GM10266 (cell line): ENCODE data around the gene PRPH.

Experiments
- DNase-seq: peaks from one replicate; pipeline ENCODE4 v3.0.0; 2012; ENCODE audit errors: extremely low spot score
- TF ChIP-seq, protein P1 (sequence below): IDR thresholded peaks from 2 replicates; pipeline ENCODE4 v1.5.1; 2012; ENCODE audit warnings: mild to moderate bottlenecking, low read depth; ENCODE audit not compliant: control insufficient read depth, insufficient read depth; ENCODE audit errors: missing control alignments

Gene PRPH

DNA sequence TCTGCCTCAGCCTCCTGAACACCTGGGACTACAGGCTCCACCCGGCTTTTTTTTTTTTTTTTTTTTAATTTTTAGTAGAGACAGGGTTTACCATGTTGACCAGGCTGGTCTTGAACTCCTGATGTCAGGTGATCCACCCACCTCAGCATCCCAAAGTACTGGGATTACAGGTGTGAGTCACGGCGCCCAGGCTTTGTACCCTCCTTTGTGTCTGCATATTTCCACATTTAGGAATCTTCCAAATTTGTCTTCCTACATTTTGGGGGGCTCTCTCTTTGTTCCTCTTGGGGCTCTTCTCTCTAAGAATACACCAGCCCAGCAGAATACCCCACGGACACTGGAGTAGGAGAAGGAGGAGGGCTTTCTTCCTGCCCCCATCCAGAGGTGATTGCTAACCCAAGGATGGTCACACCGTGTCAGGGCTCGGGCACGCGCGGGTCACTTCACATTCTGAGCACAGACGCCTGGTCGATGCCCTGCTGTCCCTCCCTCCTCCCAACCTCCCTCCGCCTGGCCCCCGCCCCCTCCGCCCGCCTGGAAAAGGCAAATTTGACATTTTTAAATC is 49.6 kb downstream of the PRPH start:
- no peak for DNase-seq
- TF ChIP-seq, protein P1, sequence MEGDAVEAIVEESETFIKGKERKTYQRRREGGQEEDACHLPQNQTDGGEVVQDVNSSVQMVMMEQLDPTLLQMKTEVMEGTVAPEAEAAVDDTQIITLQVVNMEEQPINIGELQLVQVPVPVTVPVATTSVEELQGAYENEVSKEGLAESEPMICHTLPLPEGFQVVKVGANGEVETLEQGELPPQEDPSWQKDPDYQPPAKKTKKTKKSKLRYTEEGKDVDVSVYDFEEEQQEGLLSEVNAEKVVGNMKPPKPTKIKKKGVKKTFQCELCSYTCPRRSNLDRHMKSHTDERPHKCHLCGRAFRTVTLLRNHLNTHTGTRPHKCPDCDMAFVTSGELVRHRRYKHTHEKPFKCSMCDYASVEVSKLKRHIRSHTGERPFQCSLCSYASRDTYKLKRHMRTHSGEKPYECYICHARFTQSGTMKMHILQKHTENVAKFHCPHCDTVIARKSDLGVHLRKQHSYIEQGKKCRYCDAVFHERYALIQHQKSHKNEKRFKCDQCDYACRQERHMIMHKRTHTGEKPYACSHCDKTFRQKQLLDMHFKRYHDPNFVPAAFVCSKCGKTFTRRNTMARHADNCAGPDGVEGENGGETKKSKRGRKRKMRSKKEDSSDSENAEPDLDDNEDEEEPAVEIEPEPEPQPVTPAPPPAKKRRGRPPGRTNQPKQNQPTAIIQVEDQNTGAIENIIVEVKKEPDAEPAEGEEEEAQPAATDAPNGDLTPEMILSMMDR = no peak

DNA sequence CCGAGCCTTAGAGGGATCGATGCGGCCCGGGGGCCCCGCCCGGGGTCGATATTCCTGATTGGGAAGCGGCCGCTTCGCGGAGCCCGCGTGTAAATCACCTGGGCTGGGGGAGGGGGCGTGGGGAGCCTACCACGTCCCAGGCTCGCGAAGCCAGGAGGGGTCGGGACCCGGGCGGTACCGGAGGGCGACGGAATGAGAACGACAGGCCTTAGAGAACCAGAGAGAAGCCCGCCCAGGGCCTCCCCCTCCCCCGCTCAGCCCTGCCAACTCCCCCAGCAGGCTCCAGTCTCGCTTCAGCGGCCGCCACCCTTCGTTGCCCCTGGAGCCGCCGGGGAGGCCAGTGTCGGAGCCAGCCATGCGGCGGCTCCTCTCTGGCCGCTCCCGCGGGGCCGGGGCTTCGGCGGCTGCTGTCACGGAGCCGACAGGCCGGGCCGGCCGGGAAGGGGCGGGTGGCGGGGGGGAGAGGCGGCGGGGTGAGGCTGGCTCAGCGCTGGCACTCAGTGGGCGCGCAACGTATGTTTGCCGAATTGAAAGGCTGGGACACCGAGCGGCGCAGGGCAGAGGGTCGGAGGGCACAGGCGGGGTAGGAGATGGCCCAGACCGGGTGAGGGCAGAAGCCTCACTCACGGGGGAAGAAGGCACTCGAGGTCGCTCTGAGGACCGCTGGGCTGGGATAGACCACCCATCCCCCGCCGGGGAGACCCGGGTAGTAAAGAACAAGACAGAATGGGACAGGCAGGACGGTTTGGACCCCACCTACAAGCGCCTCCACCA is 50.3 kb downstream of the PRPH start:
- peak; percentile 77 for DNase-seq
- TF ChIP-seq, protein P1 = no peak

DNA sequence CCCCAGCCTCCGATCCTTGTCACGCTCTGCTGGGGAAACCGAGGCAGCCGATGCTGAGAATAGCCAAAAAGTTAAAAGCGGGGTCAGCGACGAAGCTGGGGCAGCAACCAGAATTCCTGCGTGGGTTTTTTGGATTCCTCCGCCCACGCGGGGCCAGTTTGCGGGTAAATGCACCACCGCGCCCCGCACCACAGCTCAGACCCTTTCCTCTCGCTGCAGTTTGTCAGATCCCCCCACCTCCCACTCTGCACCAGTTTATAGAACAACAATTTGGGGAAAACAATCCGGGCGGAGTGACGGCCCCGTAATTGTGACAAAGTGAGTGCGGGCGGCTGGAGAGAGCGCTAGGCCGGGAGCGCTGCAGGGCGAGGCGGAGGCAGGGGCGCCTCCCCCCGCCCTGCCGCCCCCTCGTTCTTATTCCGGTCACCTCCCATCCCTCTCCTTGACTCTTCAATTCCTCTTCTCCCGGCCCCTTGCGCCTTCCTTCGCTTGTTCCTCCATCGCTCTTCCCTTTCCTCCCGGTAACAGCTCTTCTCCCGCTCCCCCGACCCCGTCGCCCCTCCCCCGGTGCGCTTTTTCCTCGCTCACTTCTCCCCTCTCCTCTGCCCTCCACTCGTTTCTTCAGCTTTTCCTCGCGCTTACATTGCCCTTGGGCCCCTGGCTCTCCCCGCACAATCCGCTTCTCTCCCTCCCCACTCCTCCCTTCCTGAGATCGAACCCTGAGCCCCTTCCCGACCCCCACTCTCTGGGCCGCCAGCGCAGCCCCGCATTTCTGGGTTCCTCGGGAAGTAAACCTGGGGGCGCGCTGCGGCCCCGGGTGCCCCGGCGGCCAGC is 51.1 kb downstream of the PRPH start:
- DNase-seq = no peak
- TF ChIP-seq, protein P1 = no peak

DNA sequence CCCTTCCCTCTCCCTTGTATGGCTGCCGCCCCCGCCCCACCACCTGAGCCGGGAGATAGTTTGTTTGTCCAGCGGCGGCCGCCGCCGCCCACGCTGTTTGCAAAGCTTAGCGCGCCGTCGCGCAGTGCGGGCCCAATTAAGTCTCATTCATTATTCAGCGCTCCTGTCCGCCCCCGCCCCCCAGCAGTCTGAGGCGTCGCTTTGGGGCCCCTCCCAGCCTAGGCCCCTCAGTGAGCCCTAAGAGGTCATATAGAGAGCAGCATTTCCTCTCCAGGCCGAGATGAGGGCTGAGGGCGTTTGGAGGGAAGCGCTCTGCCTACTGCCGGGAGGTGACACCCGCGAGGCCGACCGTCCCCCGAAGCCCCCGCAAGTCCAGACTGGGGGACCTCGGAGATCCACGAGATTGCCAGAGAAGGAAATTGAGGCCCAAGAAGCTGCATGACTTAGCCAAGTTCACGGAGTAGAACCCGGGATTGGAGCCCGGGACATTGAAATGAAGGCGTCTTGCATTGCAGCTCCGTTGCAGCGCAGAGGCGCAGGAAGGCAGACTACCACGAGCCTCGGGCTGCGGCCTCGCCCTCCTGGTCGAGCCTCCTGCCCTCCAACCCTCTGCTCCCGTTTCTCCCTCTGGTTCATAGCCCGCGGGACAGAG is 51.8 kb downstream of the PRPH start, which contains the start of gene DNAJC22:
TSS of gene DNAJC22 (plus strand) at position 230 of the 652 bp plus-strand sequence. CDS start 1,985 bp downstream, outside the sequence.
- DNase-seq = peak; percentile 78

DNA sequence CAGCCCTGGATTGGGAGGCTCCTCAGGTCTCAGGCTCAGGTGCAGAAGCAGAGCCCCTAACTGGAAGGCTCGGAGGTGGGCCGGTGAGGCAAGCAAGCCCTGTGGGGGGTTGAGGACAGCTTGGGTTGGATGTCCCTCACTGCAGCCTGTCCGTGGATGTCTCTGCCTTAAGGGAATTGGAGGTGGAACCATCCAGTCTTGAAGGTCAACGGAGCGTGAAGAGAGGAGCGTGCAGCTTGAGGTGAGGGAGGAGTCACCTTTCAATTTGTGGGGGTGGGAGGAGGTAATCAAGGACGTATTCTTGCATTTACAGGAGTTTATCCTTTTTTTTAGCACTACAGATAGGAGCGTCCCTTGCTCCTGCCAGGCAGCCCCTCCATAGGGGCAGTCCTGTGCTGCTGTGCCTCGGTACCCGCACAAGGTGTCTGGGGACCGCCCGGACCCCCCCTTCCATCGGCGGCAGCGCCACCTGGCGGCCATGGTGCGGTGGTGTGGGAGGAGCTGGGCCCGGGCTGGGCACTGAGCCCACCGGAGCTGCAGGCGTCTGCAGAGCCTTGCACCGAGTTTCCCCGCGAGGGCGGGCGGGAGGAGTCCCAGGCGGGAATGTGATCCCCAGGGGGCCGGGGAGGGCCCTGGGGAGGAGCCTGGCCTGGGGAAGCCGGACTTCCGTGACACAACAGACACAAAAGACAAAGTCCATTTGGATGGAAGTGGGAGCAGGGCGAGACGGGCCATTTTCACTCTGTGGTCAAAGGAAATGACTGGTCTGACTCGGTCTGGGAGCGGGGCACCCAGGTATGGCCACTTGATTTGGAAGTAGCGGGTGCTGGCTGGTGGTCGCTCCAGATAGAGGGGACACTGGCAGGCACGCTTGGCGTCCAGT is 52.6 kb downstream of the PRPH start:
- TF ChIP-seq, protein P1 = peak; percentile 98
- DNase-seq = peak; percentile 91

More for the DNA sequence above, 51.8 kb downstream of the PRPH start, which contains the start of gene DNAJC22:
- TF ChIP-seq, protein P1 = no peak
